H1 (cell line): ENCODE results near the gene CDIPT. TPM values are rescaled to one million over a fixed set of nuclear protein-coding genes. Genes with fewer than 3 reads are reported as not detected.
A peak's percentile ranks its signal among the peaks of the same experiment; 100 is the strongest.

Experiments
- CTCF ChIA-PET: fragments of 300-600 bp; sonication (Branson Sonifier 250); formaldehyde crosslinking; loops from one replicate; lab custom pipeline; 2021; ENCODE audit not compliant: partially characterized antibody; lab: Charles Lee
- POLR2A ChIA-PET: fragments of 300-600 bp; sonication (Branson Sonifier 250); formaldehyde crosslinking; loops from one replicate; lab custom pipeline; 2021; ENCODE audit warnings: inconsistent platforms; ENCODE audit not compliant: partially characterized antibody; lab: Charles Lee
- DNase-seq, 2 experiments: peaks; one replicate each; pipeline versions ENCODE4 v3.0.0 to v3.0.0-alpha.2; 2010 to 2022; ENCODE audit warnings: low spot score in 2 of 2, low read depth in 1 of 2, mixed read lengths in 1 of 2
- FAIRE-seq: peaks from 2 replicates; lab custom pipeline; 2011; peaks lifted over from hg19 to GRCh38; lab: Jason Lieb, UNC
- H2AFZ ChIP-seq: 2 replicates; pipeline ENCODE4 v1.8.1; 2012; ENCODE audit warnings: low read length, inconsistent platforms
- H2AK5ac ChIP-seq: 2 replicates; pipeline ENCODE4 v1.6.1; 2013; ENCODE audit warnings: low read depth, low read length
- H2BK120ac ChIP-seq: replicated peaks from 2 replicates; pipeline ENCODE3; 2013; ENCODE audit warnings: low read depth, low read length, inconsistent platforms
- H2BK12ac ChIP-seq: 2 replicates; pipeline ENCODE4 v1.6.1; 2013; ENCODE audit warnings: low read depth, low read length
- H2BK15ac ChIP-seq: 2 replicates; pipeline ENCODE4 v1.6.1; 2013; ENCODE audit warnings: low read length
- H2BK20ac ChIP-seq: 2 replicates; pipeline ENCODE4 v1.6.1; 2013; ENCODE audit warnings: low read length
- H2BK5ac ChIP-seq: 2 replicates; pipeline ENCODE4 v1.6.1; 2013; ENCODE audit warnings: low read depth, low read length
- H3K14ac ChIP-seq: 2 replicates; pipeline ENCODE4 v1.6.1; 2013; ENCODE audit warnings: inconsistent platforms; ENCODE audit not compliant: insufficient read length
- H3K18ac ChIP-seq: 2 replicates; pipeline ENCODE4 v1.6.1; 2013; ENCODE audit warnings: low read length; ENCODE audit errors: extremely low read depth
- H3K23ac ChIP-seq: 2 replicates; pipeline ENCODE4 v1.6.1; 2013; ENCODE audit warnings: inconsistent platforms; ENCODE audit not compliant: insufficient read length
- H3K23me2 ChIP-seq: 2 replicates; pipeline ENCODE4 v1.6.1; 2013; ENCODE audit warnings: low read depth, low read length
- H3K27ac ChIP-seq: 2 replicates; pipeline ENCODE4 v1.6.1; 2011; ENCODE audit warnings: low read depth, low read length, inconsistent platforms
- H3K27me3 ChIP-seq, 4 experiments: replicated peaks in 1 of 4; 1 replicate in 1 of 4; 2 replicates in 3 of 4; pipeline versions ENCODE4 v1.6.1 to v1.8.1; 2011 to 2013; ENCODE audit warnings: low read length in 3 of 4, mild to moderate bottlenecking in 3 of 4, inconsistent platforms in 2 of 4, mixed read lengths in 2 of 4, moderate library complexity in 1 of 4; ENCODE audit not compliant: control insufficient read depth in 3 of 4, insufficient read depth in 3 of 4; ENCODE audit errors: extremely low read depth in 1 of 4
- H3K36me3 ChIP-seq, 4 experiments: 2 replicates each; pipeline versions ENCODE4 v1.6.1 to v1.8.1; 2011 to 2013; ENCODE audit warnings: mild to moderate bottlenecking in 4 of 4, low read length in 3 of 4, moderate library complexity in 2 of 4, control low read depth in 1 of 4, inconsistent platforms in 1 of 4; ENCODE audit not compliant: insufficient read depth in 4 of 4, control insufficient read depth in 2 of 4
- H3K4ac ChIP-seq: replicated peaks from 2 replicates; pipeline ENCODE3; 2013; ENCODE audit warnings: low read length, low read depth, mixed read lengths, inconsistent platforms; ENCODE audit not compliant: insufficient read length
- H3K4me1 ChIP-seq, 4 experiments: replicated peaks in 1 of 4; 1 replicate in 1 of 4; 2 replicates in 3 of 4; pipeline versions ENCODE4 v1.6.1 to v1.8.1; 2011 to 2013; ENCODE audit warnings: low read length in 3 of 4, inconsistent platforms in 2 of 4, mixed read lengths in 1 of 4; ENCODE audit not compliant: insufficient read depth in 4 of 4, control insufficient read depth in 3 of 4
- H3K4me2 ChIP-seq, 2 experiments: 2 replicates each; pipeline versions ENCODE4 v1.6.1 to v1.8.1; 2011 to 2013; ENCODE audit warnings: low read depth in 2 of 2, low read length in 2 of 2, control low read depth in 1 of 2, inconsistent platforms in 1 of 2, mild to moderate bottlenecking in 1 of 2; ENCODE audit not compliant: insufficient read depth in 1 of 2
- H3K4me3 ChIP-seq, 4 experiments: fragments of 200-600, 300-600 bp in 1 of 4; sonication (generic), shearing (Covaris generic), sonication (Bioruptor Twin) in 1 of 4; 2 replicates each; pipeline versions ENCODE4 v1.5.1 to v1.8.1; 2011 to 2016; ENCODE audit warnings: low read length in 4 of 4, low read depth in 3 of 4, control low read depth in 2 of 4, inconsistent platforms in 2 of 4, mild to moderate bottlenecking in 2 of 4, mixed read lengths in 1 of 4, moderate library complexity in 1 of 4; ENCODE audit not compliant: insufficient read depth in 2 of 4; ENCODE audit errors: extremely low read depth in 1 of 4
- H3K56ac ChIP-seq: replicated peaks from 2 replicates; pipeline ENCODE3; 2013; ENCODE audit warnings: low read depth, mild to moderate bottlenecking, mixed read lengths, low read length, inconsistent platforms; ENCODE audit not compliant: insufficient read length
- H3K79me1 ChIP-seq: 2 replicates; pipeline ENCODE4 v1.6.1; 2013; ENCODE audit warnings: low read depth, low read length, control low read depth
- H3K79me2 ChIP-seq, 2 experiments: 2 replicates each; pipeline versions ENCODE4 v1.6.1 to v1.8.1; 2012 to 2013; ENCODE audit warnings: low read length in 2 of 2, mild to moderate bottlenecking in 2 of 2, inconsistent platforms in 1 of 2; ENCODE audit not compliant: insufficient read depth in 2 of 2, control insufficient read depth in 1 of 2
- H3K9ac ChIP-seq, 4 experiments: replicated peaks in 1 of 4; 1 replicate in 1 of 4; 2 replicates in 3 of 4; pipeline versions ENCODE4 v1.6.1 to v1.8.1; 2011 to 2013; ENCODE audit warnings: low read depth in 3 of 4, low read length in 3 of 4, control low read depth in 2 of 4, mild to moderate bottlenecking in 2 of 4, moderate library complexity in 2 of 4, inconsistent platforms in 1 of 4; ENCODE audit errors: extremely low read depth in 1 of 4
- H3K9me3 ChIP-seq, 2 experiments: 2 replicates each; pipeline versions ENCODE4 v1.6.1 to v1.8.1; 2012 to 2013; ENCODE audit warnings: mild to moderate bottlenecking in 2 of 2, moderate library complexity in 2 of 2, control low read depth in 1 of 2, inconsistent platforms in 1 of 2, low read depth in 1 of 2, low read length in 1 of 2, mixed read lengths in 1 of 2; ENCODE audit not compliant: insufficient read depth in 2 of 2
- H4K20me1 ChIP-seq, 2 experiments: replicated peaks in 1 of 2; 2 replicates each; pipeline versions ENCODE3 to v1.8.1; 2011 to 2013; ENCODE audit warnings: inconsistent platforms in 2 of 2, low read length in 2 of 2, mild to moderate bottlenecking in 1 of 2; ENCODE audit not compliant: insufficient read depth in 2 of 2, control insufficient read depth in 1 of 2
- H4K5ac ChIP-seq: 2 replicates; pipeline ENCODE4 v1.6.1; 2013; ENCODE audit warnings: low read length, low read depth, mixed read lengths, inconsistent platforms; ENCODE audit not compliant: insufficient read length
- H4K8ac ChIP-seq: 2 replicates; pipeline ENCODE4 v1.8.0; 2013; ENCODE audit warnings: mild to moderate bottlenecking, moderate library complexity, low read length, inconsistent platforms; ENCODE audit not compliant: insufficient read depth; ENCODE audit errors: extremely low read depth
- H4K91ac ChIP-seq: replicated peaks from 2 replicates; pipeline ENCODE3; 2013; ENCODE audit warnings: low read length, mixed read lengths, inconsistent platforms; ENCODE audit not compliant: insufficient read length
- CTCF ChIP-seq, 3 experiments: IDR thresholded peaks; 1 replicate in 2 of 3; 2 replicates in 1 of 3; pipeline versions ENCODE4 v1.5.1 to v1.6.1; 2011; ENCODE audit warnings: low read length in 3 of 3, mild to moderate bottlenecking in 3 of 3, inconsistent platforms in 2 of 3, low read depth in 1 of 3, moderate library complexity in 1 of 3; ENCODE audit not compliant: insufficient read depth in 1 of 3; ENCODE audit errors: control extremely low read depth in 1 of 3
- E2F6 ChIP-seq: IDR thresholded peaks from 2 replicates; pipeline ENCODE4 v1.6.1; 2012; ENCODE audit warnings: inconsistent platforms
- JUND ChIP-seq: IDR thresholded peaks from 2 replicates; pipeline ENCODE4 v1.6.1; 2011; ENCODE audit warnings: mild to moderate bottlenecking, improper control_type of control experiment, low read length
- KDM1A ChIP-seq: fragments of 200-600, 300-600 bp; sonication (generic); IDR thresholded peaks from 2 replicates; pipeline ENCODE4 v1.7.1; 2016; ENCODE audit warnings: mild to moderate bottlenecking, low read length, borderline replicate concordance
- MAFK ChIP-seq: IDR thresholded peaks from 2 replicates; pipeline ENCODE4 v1.6.1; 2012; ENCODE audit warnings: low read depth, mild to moderate bottlenecking, improper control_type of control experiment, low read length
- SAP30 ChIP-seq: fragments of 300-600 bp; sonication (generic); IDR thresholded peaks from 2 replicates; pipeline ENCODE4 v1.7.1; 2012; ENCODE audit warnings: low read length, moderate library complexity, mild to moderate bottlenecking, inconsistent platforms; ENCODE audit not compliant: insufficient read depth, insufficient replicate concordance
- SIN3A ChIP-seq, 2 experiments: IDR thresholded peaks in 1 of 2; conservative IDR thresholded peaks in 1 of 2; 2 replicates each; pipeline ENCODE4 v1.6.1; 2011 to 2012; ENCODE audit warnings: low read length in 2 of 2, improper control_type of control experiment in 1 of 2, low read depth in 1 of 2, mild to moderate bottlenecking in 1 of 2
- TAF7 ChIP-seq: optimal IDR thresholded peaks from 2 replicates; pipeline ENCODE3; 2011; ENCODE audit warnings: low read depth, mild to moderate bottlenecking, inconsistent platforms, low read length, moderate library complexity, borderline replicate concordance
- WGBS, 2 experiments: shearing (Covaris generic) in 1 of 2; methylation state at CpG; one replicate each; pipeline versions ENCODE4 v1.1.6 to v1.1.7; 2013 to 2015; ENCODE audit warnings: low lambda C conversion rate in 2 of 2, mixed read lengths in 2 of 2, inconsistent platforms in 1 of 2, low coverage in 1 of 2, missing lambda C conversion rate in 1 of 2; ENCODE audit not compliant: insufficient replicate concordance in 2 of 2, insufficient coverage in 1 of 2, insufficient read length in 1 of 2; ENCODE audit errors: extremely low coverage in 1 of 2, missing lambda C conversion rate in 1 of 2; 5-methylcytosine and 5-hydroxymethylcytosine counted together
- polyA plus RNA-seq, 7 experiments: library from polyadenylated mRNA; depleted of rRNA in 3 of 7; stranded (reverse) in 5 of 7; unstranded in 2 of 7; fragments of >200 nt in 5 of 7; fragments of 200-250 nt in 2 of 7; gene quantifications; 1 replicate in 5 of 7; 2 replicates in 1 of 7; 4 replicates in 1 of 7; pipeline versions ENCODE4 v1.2.1 to v1.2.3, GENCODE V29; 2011 to 2013; ENCODE audit warnings: missing spikeins in 2 of 7, mixed read lengths in 2 of 7
- total RNA-seq: library from RNA; stranded (reverse); fragmentation: NEBNext Ultra II Directional; extraction: Animal tissue kit (Norgen Biotek cat#: 25700); gene quantifications from 2 replicates; pipeline ENCODE4 v1.2.1, GENCODE V29; 2021

CDIPT gene
- total and polyA plus RNA-seq, 2 of the 8 experiments (the other 6 are each of a cell fraction or from before 2014, with no cell fraction given): 69.2 to 140 TPM

GRCh38 chr16:29820271-29820701 lies 42.7 kb downstream of the CDIPT start, which contains the start of gene MVP:
TSS of gene MVP (plus strand) at chr16:29820462. CDS start at chr16:29830550, 10,088 bp downstream.
- no peak within 1 kb of the TSS for H2AFZ ChIP-seq
- H2BK12ac ChIP-seq: no peak within 1 kb of the TSS
- peaks cover 4% of the 10 kb centered on the region for H3K23me2 ChIP-seq
- H3K56ac ChIP-seq: no peak within 1 kb of the TSS
- peaks cover 0 to 18% of the 10 kb centered on the region in 2 experiments; a peak in 1 of 4 replicates for H3K79me2 ChIP-seq
- no peaks in the 10 kb centered on the region for H3K9me3 ChIP-seq
- no peaks in the 10 kb centered on the region for H3K27me3 ChIP-seq
- H2BK5ac ChIP-seq: no peak within 1 kb of the TSS
- ChIA-PET CTCF (interaction anchor here (0.6 to 17.5 kb wide), 10 partner anchors 9 to 235 kb away, joined by 3 to 212 read pairs (median 6); partner anchors contain the start of genes MAZ and ZG16), POLR2A (interaction anchor here (0.6 to 16.6 kb wide), 12 partner anchors 9 to 211 kb away, joined by 3 to 167 read pairs (median 4); partner anchors contain the start of gene TLCD3B)
- H4K91ac ChIP-seq: no peak within 1 kb of the TSS
- no peak within 1 kb of the TSS for H3K18ac ChIP-seq
- H3K79me1 ChIP-seq: peaks cover 5% of the 10 kb centered on the region; the same call in 1 of the 2 replicates
- H3K4me1 ChIP-seq: peaks cover 0 to 7% (median 3%) of the 10 kb centered on the region in 4 experiments; a peak in 5 of 7 replicates
- WGBS, 2 experiments: 88% methylated on average over 3 of the region's 4 CpGs; no CpG with 5 or more reads in 1 of the 2 experiments
- no peak within 1 kb of the TSS for H3K4ac ChIP-seq
- no peak within 1 kb of the TSS for H3K14ac ChIP-seq
- H4K5ac ChIP-seq: no peak within 1 kb of the TSS
- DNase-seq (peak in 1 of 2 experiments; percentile 39), FAIRE-seq (no peak)
- no peak within 1 kb of the TSS for H2BK20ac ChIP-seq
- no peak within 1 kb of the TSS for H4K8ac ChIP-seq
- no peak within 1 kb of the TSS; a peak in 1 of 8 replicates for H3K4me3 ChIP-seq
- H4K20me1 ChIP-seq: peaks cover 2 to 4% of the 10 kb centered on the region in 2 experiments
- no peak within 1 kb of the TSS for H3K4me2 ChIP-seq
- no peak within 1 kb of the TSS for H2BK120ac ChIP-seq
- no peak within 1 kb of the TSS for H2AK5ac ChIP-seq
- no peak within 1 kb of the TSS for H2BK15ac ChIP-seq
- H3K9ac ChIP-seq: no peak within 1 kb of the TSS
- no peak within 1 kb of the TSS for H3K27ac ChIP-seq
- peaks cover 12 to 23% (median 18%) of the 10 kb centered on the region in 4 experiments for H3K36me3 ChIP-seq
- no peak within 1 kb of the TSS for H3K23ac ChIP-seq
- TF ChIP-seq CTCF (IDR thresholded peaks at IDR 0.05; ENCODE audit: control extremely low read depth in 1 of 3, insufficient read depth in 1 of 3, low read depth in 1 of 3, low read length in 3 of 3): no peak
- no peak for TF ChIP-seq SAP30
- TF ChIP-seq TAF7: no peak
- TF ChIP-seq E2F6: no peak
- TF ChIP-seq SIN3A (conservative IDR thresholded peaks at IDR 0.05 in 1 of 2, IDR thresholded peaks at IDR 0.05 in 1 of 2; ENCODE audit: low read depth in 1 of 2, low read length in 2 of 2): no peak
- TF ChIP-seq MAFK: no peak
- no peak for TF ChIP-seq JUND
- TF ChIP-seq KDM1A: no peak
